Smooth muscle cell (in vitro differentiated cells): Measurements from ENCODE around the gene EDAR. TPM values are rescaled to one million over a fixed set of nuclear protein-coding genes. Genes with fewer than 3 reads are reported as not detected.

ENCODE experiments used
- DNase-seq: peaks from one replicate; lab custom pipeline; 2025; ENCODE audit not compliant: unreplicated experiment; lab: John Stamatoyannopoulos, UW
- H2AFZ ChIP-seq: fragments of 200-600 bp; sonication (generic); 2 replicates; pipeline ENCODE4 v1.6.0; 2016; ENCODE audit warnings: antibody characterized with exemption, low read depth, mild to moderate bottlenecking
- H3F3A ChIP-seq: fragments of 200-600 bp; sonication (generic); 2 replicates; pipeline ENCODE4 v1.6.0; 2017; ENCODE audit warnings: antibody characterized with exemption, low read depth
- H3K27ac ChIP-seq: fragments of 200-600 bp; sonication (generic); 2 replicates; pipeline ENCODE4 v1.5.1; 2016; ENCODE audit warnings: low read depth, mild to moderate bottlenecking
- H3K27me3 ChIP-seq: fragments of 200-600 bp; sonication (generic); 2 replicates; pipeline ENCODE4 v1.6.1; 2016; ENCODE audit warnings: low read depth, mild to moderate bottlenecking
- H3K36me3 ChIP-seq: fragments of 200-600 bp; sonication (generic); 2 replicates; pipeline ENCODE4 v1.5.1; 2016; ENCODE audit warnings: low read depth
- H3K4me1 ChIP-seq: fragments of 200-600 bp; sonication (generic); 2 replicates; pipeline ENCODE4 v1.5.1; 2016; ENCODE audit warnings: low read depth
- H3K4me2 ChIP-seq: fragments of 200-600 bp; sonication (generic); 2 replicates; pipeline ENCODE4 v1.6.0; 2016; ENCODE audit warnings: mild to moderate bottlenecking
- H3K4me3 ChIP-seq: fragments of 200-600 bp; sonication (generic); 2 replicates; pipeline ENCODE4 v1.5.1; 2016; ENCODE audit warnings: mild to moderate bottlenecking
- H3K79me2 ChIP-seq: fragments of 200-600 bp; sonication (generic); 2 replicates; pipeline ENCODE4 v1.6.0; 2016; ENCODE audit warnings: low read depth, mild to moderate bottlenecking
- H3K9ac ChIP-seq: fragments of 200-600 bp; sonication (generic); 2 replicates; pipeline ENCODE4 v1.6.0; 2016; ENCODE audit warnings: low read depth
- H3K9me3 ChIP-seq: fragments of 200-600 bp; sonication (generic); replicated peaks from 2 replicates; pipeline ENCODE4 v1.5.1; 2016; ENCODE audit warnings: low read depth
- H4K20me1 ChIP-seq: fragments of 200-600 bp; sonication (generic); 2 replicates; pipeline ENCODE4 v1.6.0; 2016; ENCODE audit warnings: low read depth
- CTCF ChIP-seq: fragments of 200-600 bp; sonication (generic); IDR thresholded peaks from 2 replicates; pipeline ENCODE4 v1.5.1; 2017; ENCODE audit warnings: borderline replicate concordance, mild to moderate bottlenecking, antibody characterized with exemption; ENCODE audit not compliant: insufficient read depth, poor library complexity, severe bottlenecking
- WGBS: methylation state at CpG from one replicate; pipeline ENCODE4 v1.1.7; 2016; ENCODE audit warnings: low lambda C conversion rate; 5-methylcytosine and 5-hydroxymethylcytosine counted together
- polyA plus RNA-seq: library from polyadenylated mRNA; unstranded; fragments of >200 nt; fragmentation: Nextera tagmentation; extraction: Ambion mirVana; gene quantifications from 2 replicates; pipeline ENCODE4 v1.2.1, GENCODE V29; 2016
- total RNA-seq: library from RNA; depleted of rRNA; stranded (reverse); fragments of >200 nt; gene quantifications from 2 replicates; pipeline ENCODE4 v1.2.3, GENCODE V29; 2014

The EDAR gene
- total and polyA plus RNA-seq, 2 experiments from 2014 or later, result 0.09 TPM; not detected in 1

- no peaks in the 10 kb centered on the region for H3F3A ChIP-seq
- no peaks in the 10 kb centered on the region for H3K36me3 ChIP-seq
- H3K79me2 ChIP-seq, result no peaks in the 10 kb centered on the region
- H4K20me1 ChIP-seq, result no peaks in the 10 kb centered on the region
- TF ChIP-seq CTCF, result no peak
- no peaks in the 10 kb centered on the region for H3K9me3 ChIP-seq
- H3K27ac ChIP-seq, result no peak overlapping the region
- no peak overlapping the region for H2AFZ ChIP-seq
- WGBS, result 94% methylated on average over 8 of the region's 8 CpGs
- H3K4me2 ChIP-seq, result no peak overlapping the region
- no peak overlapping the region for H3K9ac ChIP-seq
- no peak overlapping the region for H3K4me3 ChIP-seq
- H3K4me1 ChIP-seq, result no peaks in the 10 kb centered on the region
- DNase-seq, result no peak
- peaks cover 6% of the 10 kb centered on the region for H3K27me3 ChIP-seq
These were observed 26.0 kb downstream of the EDAR start for GRCh38 chr2:108963057-108963456.

- H2AFZ ChIP-seq, result no peak overlapping the region
- no peaks in the 10 kb centered on the region for H3K79me2 ChIP-seq
- H4K20me1 ChIP-seq, result no peaks in the 10 kb centered on the region
- H3K36me3 ChIP-seq, result no peaks in the 10 kb centered on the region
- no peak overlapping the region for H3K9ac ChIP-seq
- no peak for DNase-seq
- no peak overlapping the region for H3K4me3 ChIP-seq
- no peak overlapping the region for H3K4me2 ChIP-seq
- TF ChIP-seq CTCF, result no peak
- H3K4me1 ChIP-seq, result no peaks in the 10 kb centered on the region
- no peaks in the 10 kb centered on the region for H3F3A ChIP-seq
- H3K27me3 ChIP-seq, result peaks cover 6% of the 10 kb centered on the region
- no peaks in the 10 kb centered on the region for H3K9me3 ChIP-seq
- no peak overlapping the region for H3K27ac ChIP-seq
- 99% methylated on average over 4 of the region's 4 CpGs for WGBS
These were observed 27.2 kb downstream of the EDAR start for GRCh38 chr2:108961796-108962195.

- H3K79me2 ChIP-seq, result no peaks in the 10 kb centered on the region
- no peaks in the 10 kb centered on the region for H3K36me3 ChIP-seq
- no peak overlapping the region for H3K27ac ChIP-seq
- no peak for TF ChIP-seq CTCF
- DNase-seq, result no peak
- H3K9ac ChIP-seq, result no peak overlapping the region
- no peaks in the 10 kb centered on the region for H3K4me1 ChIP-seq
- no peak overlapping the region for H3K4me2 ChIP-seq
- WGBS, result 86% methylated on average over 5 of the region's 5 CpGs
- no peak overlapping the region for H3K4me3 ChIP-seq
- no peaks in the 10 kb centered on the region for H3K9me3 ChIP-seq
- H2AFZ ChIP-seq, result no peak overlapping the region
- H4K20me1 ChIP-seq, result no peaks in the 10 kb centered on the region
- H3F3A ChIP-seq, result no peaks in the 10 kb centered on the region
- peaks cover 6% of the 10 kb centered on the region for H3K27me3 ChIP-seq
These were observed 29.0 kb downstream of the EDAR start for GRCh38 chr2:108960006-108960405.

GRCh38 chr2:108959401-108959800 is 29.6 kb downstream of the EDAR start:
- H3K9ac ChIP-seq, result no peak overlapping the region
- H3K9me3 ChIP-seq, result no peaks in the 10 kb centered on the region
- 89% methylated on average over 7 of the region's 7 CpGs for WGBS
- no peaks in the 10 kb centered on the region for H3K4me1 ChIP-seq
- no peaks in the 10 kb centered on the region for H3K36me3 ChIP-seq
- TF ChIP-seq CTCF, result no peak
- no peaks in the 10 kb centered on the region for H3K79me2 ChIP-seq
- H3F3A ChIP-seq, result no peaks in the 10 kb centered on the region
- H3K27me3 ChIP-seq, result peaks cover 3% of the 10 kb centered on the region
- H4K20me1 ChIP-seq, result no peaks in the 10 kb centered on the region
- DNase-seq, result no peak
- H3K4me2 ChIP-seq, result no peak overlapping the region
- no peak overlapping the region for H2AFZ ChIP-seq
- no peak overlapping the region for H3K4me3 ChIP-seq
- no peak overlapping the region for H3K27ac ChIP-seq
